Dendritic cell treated with granulocyte-macrophage colony-stimulating factor and Interleukin-4, amounts not matched to agents 40 ng/mL and 50 ng/mL, for 4 days (primary cell): ENCODE data around the gene LRRN4.

Experiments used
- H3K27ac Mint-ChIP-seq: one replicate; pipeline ENCODE4 v1.8.0; 2022; ENCODE audit warnings: mild to moderate bottlenecking, mixed read lengths
- H3K27me3 Mint-ChIP-seq: one replicate; pipeline ENCODE4 v1.8.0; 2022; ENCODE audit warnings: mild to moderate bottlenecking, mixed read lengths
- H3K36me3 Mint-ChIP-seq: one replicate; pipeline ENCODE4 v1.8.0; 2022; ENCODE audit warnings: low read depth, mixed read lengths
- H3K4me1 Mint-ChIP-seq: one replicate; pipeline ENCODE4 v1.8.0; 2022; ENCODE audit warnings: low read depth, mixed read lengths
- H3K4me3 Mint-ChIP-seq: one replicate; pipeline ENCODE4 v1.8.0; 2022; ENCODE audit warnings: mild to moderate bottlenecking, moderate library complexity, mixed read lengths
- H3K9me3 Mint-ChIP-seq: one replicate; pipeline ENCODE4 v1.8.0; 2022; ENCODE audit warnings: mixed read lengths
- intact Hi-C: fragments of 100-400 bp; cut with micrococcal nuclease; formaldehyde crosslinking; loops from one replicate; pipeline ENCODE4 v1.15.0; 2022

LRRN4 gene

DNA sequence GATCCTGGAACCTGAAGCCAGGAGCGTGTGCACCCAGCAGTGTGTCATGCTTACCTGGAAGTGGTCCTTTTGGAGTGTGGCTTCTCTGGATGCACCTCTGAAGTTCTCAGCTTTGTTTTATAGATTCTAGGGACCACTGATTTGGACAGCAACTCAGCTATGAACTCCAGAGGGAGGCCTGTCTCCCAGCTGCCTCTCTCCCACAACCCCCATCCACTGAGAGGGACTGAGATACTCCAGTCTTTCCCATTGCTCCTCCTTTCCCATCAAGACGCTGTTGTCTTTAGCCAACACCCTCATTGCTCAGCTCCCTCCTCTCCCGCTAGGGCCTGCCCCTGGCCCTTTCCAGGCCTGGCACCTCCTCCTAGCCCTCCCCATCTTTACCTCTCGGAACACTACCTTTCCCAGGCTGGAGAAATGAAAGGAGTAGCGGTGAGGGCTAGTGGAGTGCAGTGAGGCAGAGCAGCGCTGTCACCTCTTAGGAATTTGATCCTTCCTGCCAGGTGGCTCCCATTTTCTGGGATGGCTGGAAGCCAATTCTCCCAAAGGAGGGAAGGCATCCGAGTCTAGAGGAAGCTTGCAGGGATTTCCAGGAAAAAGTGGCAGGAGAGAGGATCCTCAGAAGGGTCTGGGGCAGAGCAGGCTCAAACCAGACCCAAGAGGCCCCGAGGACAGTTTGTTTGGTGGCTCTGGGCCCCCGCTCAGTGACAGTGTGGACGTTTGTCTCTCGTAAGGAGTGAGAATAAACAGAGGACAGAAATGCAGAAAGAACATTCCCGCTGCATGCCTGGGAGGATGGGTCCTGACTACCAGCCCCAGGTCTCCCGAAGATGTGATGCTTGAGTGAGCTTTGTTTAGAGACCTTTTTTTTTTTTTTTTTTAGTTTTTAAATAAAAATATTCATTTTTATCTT is at the start of gene LRRN4:
Gene LRRN4, minus strand, starts transcription at position 285 of the 913 bp plus-strand sequence. CDS start 1,261 bp downstream, outside the sequence.
- H3K4me1 Mint-ChIP-seq: peaks cover 3% of the 10 kb centered on the region
- peaks cover 6% of the 10 kb centered on the region for H3K9me3 Mint-ChIP-seq
- H3K27me3 Mint-ChIP-seq: peaks cover 69% of the 10 kb centered on the region
- no peak within 1 kb of the TSS for H3K27ac Mint-ChIP-seq
- no peaks in the 10 kb centered on the region for H3K36me3 Mint-ChIP-seq
- H3K4me3 Mint-ChIP-seq: no peak within 1 kb of the TSS
- intact Hi-C loops: no loop called here

DNA sequence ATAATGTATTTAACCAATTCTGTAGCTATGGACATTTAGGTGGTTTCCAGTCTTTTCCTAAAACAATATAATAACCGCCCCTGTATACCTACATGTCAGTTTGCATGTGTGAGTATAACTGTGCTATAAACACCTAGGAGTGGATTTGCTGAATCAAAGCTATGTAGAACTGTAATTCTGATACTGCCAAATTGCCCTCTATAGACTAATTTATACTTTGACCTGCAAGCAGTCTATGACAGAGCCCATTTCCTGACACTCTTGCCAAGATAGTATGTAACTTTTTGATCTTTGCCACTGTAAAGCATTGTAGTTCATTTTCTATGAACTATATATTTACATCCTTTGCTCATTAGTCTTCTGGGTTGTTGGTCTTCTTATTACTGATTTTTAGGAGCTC is 49.4 kb upstream of the LRRN4 start:
- no peaks in the 10 kb centered on the region for H3K9me3 Mint-ChIP-seq
- intact Hi-C loops: no loop called here
- no peak overlapping the region for H3K27ac Mint-ChIP-seq

DNA sequence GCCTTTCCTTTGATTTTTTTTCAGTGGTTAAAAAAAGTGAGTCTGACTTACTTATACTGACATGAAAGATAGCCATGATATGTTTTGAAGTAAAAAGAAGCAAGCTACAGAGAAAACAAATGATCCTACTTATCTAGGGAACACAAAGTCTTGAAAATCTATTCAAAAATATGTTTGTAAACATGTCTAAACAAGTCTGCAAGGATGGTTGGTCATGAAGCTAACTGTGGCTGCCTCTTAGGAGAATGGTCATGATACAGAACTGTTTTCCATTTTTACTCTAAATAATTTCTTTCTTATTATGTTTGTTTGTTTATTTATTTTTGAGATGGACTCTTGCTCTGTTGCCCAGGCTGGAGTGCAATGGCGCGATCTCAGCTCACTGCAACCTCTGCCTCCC is 47.5 kb upstream of the LRRN4 start:
- no peak overlapping the region for H3K4me3 Mint-ChIP-seq
- no peaks in the 10 kb centered on the region for H3K4me1 Mint-ChIP-seq
- H3K27ac Mint-ChIP-seq: no peak overlapping the region
- intact Hi-C loops: no loop called here
- no peaks in the 10 kb centered on the region for H3K27me3 Mint-ChIP-seq
- H3K9me3 Mint-ChIP-seq: no peaks in the 10 kb centered on the region
- no peaks in the 10 kb centered on the region for H3K36me3 Mint-ChIP-seq

More for the DNA sequence above, 49.4 kb upstream of the LRRN4 start:
- Mint-ChIP-seq H3K4me1 (no peaks in the 10 kb centered on the region), H3K27me3 (no peaks in the 10 kb centered on the region), H3K4me3 (no peak overlapping the region), H3K36me3 (no peaks in the 10 kb centered on the region)

DNA sequence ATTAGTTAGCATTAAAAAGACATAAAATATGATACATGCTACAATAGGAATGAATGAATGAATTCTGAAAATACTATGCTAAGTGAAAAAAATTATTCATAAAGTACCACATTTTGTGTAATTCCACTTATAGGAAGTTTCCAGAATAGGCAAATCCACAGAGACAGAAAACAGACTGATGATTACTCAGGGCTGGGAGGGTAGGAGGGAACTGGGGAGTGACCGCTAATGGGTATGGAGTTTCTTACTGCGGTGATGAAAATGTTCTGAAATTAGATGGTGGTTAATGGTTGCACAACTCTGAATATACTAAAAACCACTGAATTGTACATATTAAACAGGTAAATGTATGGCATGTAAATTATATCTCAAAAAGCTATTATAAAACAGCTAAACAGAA is 46.4 kb upstream of the LRRN4 start:
- H3K4me1 Mint-ChIP-seq: no peaks in the 10 kb centered on the region
- intact Hi-C loops: no loop called here
- H3K4me3 Mint-ChIP-seq: no peak overlapping the region
- H3K27me3 Mint-ChIP-seq: no peaks in the 10 kb centered on the region
- no peaks in the 10 kb centered on the region for H3K9me3 Mint-ChIP-seq
- H3K27ac Mint-ChIP-seq: no peak overlapping the region
- no peaks in the 10 kb centered on the region for H3K36me3 Mint-ChIP-seq

DNA sequence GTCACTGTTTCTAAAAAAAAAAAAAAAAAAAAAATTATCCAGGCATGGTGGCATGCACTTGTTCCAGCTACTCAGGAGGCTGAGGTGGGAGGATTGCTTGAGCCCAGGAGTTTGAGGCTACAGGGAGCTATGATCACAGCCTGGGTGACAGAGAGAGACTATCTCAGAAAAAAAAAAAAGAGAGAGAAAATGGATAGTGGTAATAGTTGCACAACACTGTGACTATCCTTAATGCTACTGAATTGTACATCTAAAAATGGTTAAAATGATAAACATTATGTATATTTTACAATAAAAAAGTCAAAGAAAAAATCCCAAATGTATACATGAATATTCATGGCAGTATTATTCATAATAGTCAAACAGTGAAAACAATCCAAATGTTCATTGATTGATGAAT is 46.0 kb upstream of the LRRN4 start:
- Mint-ChIP-seq H3K4me3 (no peak overlapping the region), H3K27me3 (no peaks in the 10 kb centered on the region)
- intact Hi-C loops: no loop called here

DNA sequence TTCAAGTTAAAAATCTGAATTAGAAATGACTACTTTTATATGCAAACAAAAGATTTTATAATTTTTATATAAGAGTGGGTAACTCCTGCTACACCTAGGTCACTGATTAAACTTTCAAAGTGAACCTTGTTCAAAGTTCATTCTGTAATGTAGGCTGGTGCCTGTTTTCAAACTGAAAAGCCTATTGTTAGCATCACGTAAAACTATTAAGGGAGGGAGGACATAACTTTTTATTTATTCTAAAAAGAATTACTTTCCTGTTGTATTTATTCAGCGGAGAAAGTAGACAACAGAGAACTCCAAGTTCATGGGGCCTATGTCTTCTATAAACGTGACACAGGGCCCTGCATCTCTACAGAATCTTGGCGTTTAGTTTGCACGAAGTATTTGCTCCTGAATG is 41.5 kb upstream of the LRRN4 start:
- intact Hi-C loops: no loop called here
- no peak overlapping the region for H3K27ac Mint-ChIP-seq
- H3K36me3 Mint-ChIP-seq: no peaks in the 10 kb centered on the region
- H3K4me1 Mint-ChIP-seq: peaks cover 9% of the 10 kb centered on the region
- H3K9me3 Mint-ChIP-seq: no peaks in the 10 kb centered on the region
- H3K27me3 Mint-ChIP-seq: no peaks in the 10 kb centered on the region
- no peak overlapping the region for H3K4me3 Mint-ChIP-seq

More for the DNA sequence above, 46.0 kb upstream of the LRRN4 start:
- H3K27ac Mint-ChIP-seq: no peak overlapping the region
- no peaks in the 10 kb centered on the region for H3K36me3 Mint-ChIP-seq
- H3K9me3 Mint-ChIP-seq: no peaks in the 10 kb centered on the region
- no peaks in the 10 kb centered on the region for H3K4me1 Mint-ChIP-seq

DNA sequence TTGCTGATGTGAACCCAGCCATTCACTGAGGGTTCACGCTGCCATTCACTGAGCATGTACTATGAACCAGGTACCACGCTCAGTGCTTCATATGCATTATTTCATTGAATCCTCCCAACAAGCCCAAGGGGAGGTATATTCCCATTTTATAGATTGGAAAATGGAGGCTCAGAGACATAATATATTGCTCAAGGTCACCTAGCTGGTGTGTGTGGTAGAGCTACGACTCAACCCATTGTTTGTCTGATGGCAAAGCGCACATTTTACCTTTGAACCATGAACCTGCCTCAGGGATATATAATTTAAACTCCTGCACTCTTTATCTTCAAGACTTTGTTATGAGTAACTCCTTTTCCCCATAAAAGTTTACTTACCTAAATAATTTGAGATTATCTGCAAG is 40.7 kb upstream of the LRRN4 start:
- H3K27ac Mint-ChIP-seq: no peak overlapping the region
- intact Hi-C loops: no loop called here
- no peak overlapping the region for H3K4me3 Mint-ChIP-seq
- H3K9me3 Mint-ChIP-seq: no peaks in the 10 kb centered on the region
- H3K36me3 Mint-ChIP-seq: no peaks in the 10 kb centered on the region
- peaks cover 9% of the 10 kb centered on the region for H3K4me1 Mint-ChIP-seq
- no peaks in the 10 kb centered on the region for H3K27me3 Mint-ChIP-seq

DNA sequence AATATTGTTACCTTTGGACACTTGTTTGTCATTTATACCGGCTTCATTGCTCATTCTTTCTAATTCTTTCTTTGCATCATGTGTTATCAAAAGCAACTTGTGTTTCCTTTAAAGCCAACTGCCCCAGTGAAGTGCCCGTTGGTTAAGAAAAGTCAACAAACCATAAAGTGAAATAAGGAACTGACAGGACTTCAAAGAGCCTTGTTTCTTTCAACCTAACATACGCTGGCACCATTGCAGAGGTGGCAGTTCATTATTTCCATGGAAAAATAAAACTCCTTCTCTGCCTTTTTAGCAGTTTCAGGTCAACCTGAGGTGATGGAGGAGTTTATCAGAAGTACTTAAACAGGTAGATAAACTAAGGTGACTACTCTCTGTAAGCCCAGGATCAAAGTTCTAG is 40.2 kb upstream of the LRRN4 start:
- peaks cover 9% of the 10 kb centered on the region for H3K4me1 Mint-ChIP-seq
- intact Hi-C loops: no loop called here
- no peak overlapping the region for H3K4me3 Mint-ChIP-seq
- no peaks in the 10 kb centered on the region for H3K27me3 Mint-ChIP-seq
- H3K36me3 Mint-ChIP-seq: no peaks in the 10 kb centered on the region
- no peak overlapping the region for H3K27ac Mint-ChIP-seq
- no peaks in the 10 kb centered on the region for H3K9me3 Mint-ChIP-seq

DNA sequence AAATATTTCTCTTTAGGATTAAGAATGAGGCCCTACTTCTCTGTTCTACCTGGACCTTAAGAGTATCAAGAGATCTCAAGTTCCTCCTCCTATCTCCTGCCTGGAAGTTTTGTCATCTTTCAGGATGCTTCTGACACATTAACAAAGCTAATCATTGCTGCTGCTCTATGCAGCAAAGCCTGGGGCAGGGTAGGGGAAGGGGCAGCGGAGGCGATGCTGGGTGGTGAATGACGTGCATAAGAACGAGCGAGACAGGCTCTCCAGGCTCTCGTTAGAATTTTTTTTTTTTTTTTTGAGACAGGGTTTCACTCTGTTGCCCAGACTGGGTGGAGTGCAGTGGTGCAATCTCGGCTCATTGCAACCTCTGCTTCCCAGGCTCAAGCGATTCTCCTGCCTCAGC is 37.8 kb upstream of the LRRN4 start:
- Mint-ChIP-seq H3K4me1 (peaks cover 9% of the 10 kb centered on the region), H3K4me3 (no peak overlapping the region), H3K27ac (no peak overlapping the region), H3K27me3 (no peaks in the 10 kb centered on the region), H3K36me3 (no peaks in the 10 kb centered on the region), H3K9me3 (peaks cover 5% of the 10 kb centered on the region)
- intact Hi-C loops: no loop called here

DNA sequence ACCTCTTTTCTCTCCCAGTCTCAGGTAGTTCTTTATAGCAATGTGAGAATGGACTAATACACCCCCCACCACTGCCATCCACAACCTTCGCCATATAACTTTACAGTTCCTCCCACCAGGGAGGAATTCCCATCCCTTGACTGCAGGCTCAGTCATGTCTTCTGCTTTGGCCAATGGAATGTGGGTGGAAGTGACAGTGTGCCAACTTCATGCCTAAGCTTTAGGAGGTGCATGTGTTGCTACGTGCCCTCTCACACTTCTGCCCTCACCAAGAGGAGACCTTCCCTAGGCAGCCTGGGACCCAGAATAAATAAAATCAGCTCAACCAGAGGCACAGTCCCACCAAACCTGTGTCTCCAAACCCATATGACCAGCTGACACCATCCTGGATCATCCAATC is 33.0 kb upstream of the LRRN4 start:
- no peak overlapping the region for H3K4me3 Mint-ChIP-seq
- H3K36me3 Mint-ChIP-seq: no peaks in the 10 kb centered on the region
- no peak overlapping the region for H3K27ac Mint-ChIP-seq
- intact Hi-C loops: no loop called here
- H3K4me1 Mint-ChIP-seq: peaks cover 4% of the 10 kb centered on the region
- H3K9me3 Mint-ChIP-seq: peaks cover 11% of the 10 kb centered on the region
- H3K27me3 Mint-ChIP-seq: no peaks in the 10 kb centered on the region

DNA sequence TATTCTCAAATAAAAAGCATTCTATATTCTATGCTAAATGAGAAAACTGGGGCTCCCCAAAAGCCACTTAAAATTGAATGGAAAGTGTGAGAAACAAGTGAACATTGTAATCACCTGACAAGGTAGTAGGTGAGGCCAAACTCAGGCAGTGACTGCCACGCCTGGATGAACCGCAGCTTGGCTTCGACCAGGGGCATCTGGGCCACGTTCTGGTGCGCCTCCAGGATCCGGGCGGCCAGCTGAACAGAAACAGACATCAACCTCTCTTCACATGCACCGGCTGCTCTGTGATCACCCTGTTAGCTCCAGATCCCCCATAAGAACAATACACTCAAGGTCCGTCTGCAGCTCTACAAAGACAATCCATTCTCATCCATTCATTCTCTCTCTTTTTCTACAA is 30.1 kb upstream of the LRRN4 start:
- H3K4me3 Mint-ChIP-seq: no peak overlapping the region

DNA sequence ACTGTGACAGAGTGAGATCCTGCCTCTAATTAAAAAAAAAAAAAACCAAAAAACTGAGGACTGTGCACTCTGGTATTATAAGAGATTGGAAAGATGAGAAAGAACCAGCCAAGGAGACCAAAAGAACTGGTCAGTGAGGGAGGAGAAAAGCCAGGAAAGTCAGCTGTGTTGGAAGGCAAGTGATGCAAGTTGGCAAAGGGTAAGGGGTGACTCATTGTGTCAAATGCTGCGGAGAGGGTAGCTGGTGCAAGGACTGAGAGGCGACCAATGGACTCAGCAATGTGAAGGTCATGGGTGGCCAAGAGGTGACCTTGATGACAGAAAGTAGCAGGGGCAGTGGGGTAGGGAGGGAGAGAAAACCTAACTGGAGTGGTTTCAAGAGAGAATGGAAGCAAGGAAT is 27.4 kb upstream of the LRRN4 start:
- Mint-ChIP-seq H3K4me1 (no peaks in the 10 kb centered on the region), H3K27ac (no peak overlapping the region), H3K9me3 (peaks cover 2% of the 10 kb centered on the region), H3K27me3 (no peaks in the 10 kb centered on the region), H3K4me3 (no peak overlapping the region), H3K36me3 (no peaks in the 10 kb centered on the region)
- intact Hi-C loops: no loop called here

More for the DNA sequence above, 30.1 kb upstream of the LRRN4 start:
- Mint-ChIP-seq H3K4me1 (no peaks in the 10 kb centered on the region), H3K9me3 (peaks cover 11% of the 10 kb centered on the region), H3K27me3 (no peaks in the 10 kb centered on the region), H3K36me3 (no peaks in the 10 kb centered on the region), H3K27ac (no peak overlapping the region)
- intact Hi-C loops: no loop called here

DNA sequence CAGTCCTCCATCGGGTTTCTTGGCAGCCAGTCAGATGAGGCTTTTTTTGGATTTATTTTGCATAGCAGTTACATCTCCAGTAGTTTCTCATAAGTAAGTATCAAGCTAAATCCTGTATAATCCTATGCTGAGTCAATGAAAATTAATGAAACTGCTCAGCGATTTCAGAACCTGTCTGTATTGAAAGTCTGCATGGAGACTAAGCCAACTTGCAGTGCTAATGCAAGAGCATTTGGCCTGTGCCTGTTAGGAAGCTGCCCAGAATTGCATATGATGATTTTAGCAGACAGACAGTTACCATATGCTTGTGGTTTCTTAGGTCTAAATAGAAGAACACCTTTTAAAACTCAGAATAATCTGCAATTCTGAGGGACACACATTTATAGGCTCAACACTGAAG is 25.2 kb upstream of the LRRN4 start:
- no peak overlapping the region for H3K4me3 Mint-ChIP-seq
- no peaks in the 10 kb centered on the region for H3K9me3 Mint-ChIP-seq
- H3K4me1 Mint-ChIP-seq: no peaks in the 10 kb centered on the region
- intact Hi-C loops: no loop called here
- no peaks in the 10 kb centered on the region for H3K36me3 Mint-ChIP-seq
- H3K27ac Mint-ChIP-seq: no peak overlapping the region
- no peaks in the 10 kb centered on the region for H3K27me3 Mint-ChIP-seq

DNA sequence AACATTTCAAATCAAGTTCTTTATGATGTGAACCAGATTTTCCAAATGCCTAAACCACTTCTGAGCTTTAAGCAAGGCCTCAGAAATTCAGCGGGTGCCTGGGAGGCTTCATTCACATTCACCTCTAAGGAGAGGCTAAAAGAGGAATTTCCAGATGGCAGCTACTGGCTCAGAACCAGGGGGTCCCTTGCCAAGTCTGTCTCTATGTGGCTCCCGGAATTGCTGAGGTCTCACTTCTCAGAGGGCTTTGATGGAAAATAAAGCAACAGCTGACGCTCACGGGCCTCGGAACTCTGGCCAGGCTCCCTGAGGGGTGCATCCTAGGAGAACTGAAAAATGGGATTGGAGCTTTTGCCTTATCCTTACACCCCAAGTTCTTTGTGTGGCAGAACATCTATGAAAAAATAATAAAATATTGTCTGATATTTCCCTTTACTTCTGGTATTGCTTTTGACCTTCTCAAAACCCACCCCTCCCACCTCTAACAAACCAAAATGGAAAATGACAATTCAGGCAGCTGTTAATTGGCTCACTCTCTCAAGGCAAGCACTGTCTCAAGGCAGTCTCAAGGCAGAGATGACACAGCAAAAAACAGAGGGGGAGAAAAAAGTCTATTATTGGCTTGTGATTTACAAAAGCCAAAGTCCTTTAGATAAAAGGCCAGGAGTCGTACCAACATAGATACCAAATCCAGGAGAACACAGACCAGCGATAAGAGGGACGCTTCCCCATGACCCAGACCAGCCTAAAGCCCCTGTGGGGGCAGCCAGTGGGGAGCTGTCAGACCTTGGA is 21.8 kb upstream of the LRRN4 start:
- Mint-ChIP-seq H3K4me1 (no peaks in the 10 kb centered on the region), H3K4me3 (no peak overlapping the region)

More for the DNA sequence above, 21.8 kb upstream of the LRRN4 start:
- intact Hi-C loops: no loop called here
- Mint-ChIP-seq H3K27ac (no peak overlapping the region), H3K27me3 (no peaks in the 10 kb centered on the region), H3K36me3 (no peaks in the 10 kb centered on the region), H3K9me3 (no peaks in the 10 kb centered on the region)
